HCT116 (cell line): ENCODE results near the gene ZFHX2. TPM values are rescaled to one million over a fixed set of nuclear protein-coding genes. Genes with fewer than 3 reads are reported as not detected.
A peak's percentile ranks its signal among the peaks of the same experiment; 100 is the strongest.

Source experiments
- ATAC-seq: fragments of 200-7000 bp; cut with Tn5 transposase; 2 replicates; pipeline ENCODE4 v1.9.1; 2020; ENCODE audit warnings: mild to moderate bottlenecking, moderate library complexity
- BruUV-seq: library from RNA; stranded (reverse); fragments of 400-500 nt; replicated peaks from 2 replicates; lab custom pipeline; 2021; lab: Mats Ljungman, UMichigan
- CTCF ChIA-PET: fragments of 300-600 bp; sonication (Branson Sonifier 250); formaldehyde crosslinking; loops from one replicate; lab custom pipeline; 2021; ENCODE audit warnings: antibody characterized with exemption; lab: Charles Lee
- POLR2A ChIA-PET: fragments of 300-600, 350-600 bp; sonication (Branson Sonifier 250); formaldehyde crosslinking; loops from one replicate; lab custom pipeline; 2021; ENCODE audit warnings: antibody characterized with exemption; lab: Charles Lee
- RAD21 ChIA-PET, 2 experiments: fragments of 300-600 bp; sonication (Branson Sonifier 250); formaldehyde crosslinking; loops; one replicate each; lab custom pipeline; 2023; ENCODE audit warnings: low total read pairs in 2 of 2; ENCODE audit not compliant: uncharacterized antibody in 2 of 2, unreplicated experiment in 2 of 2, low non-redundant PET in 1 of 2; lab: Charles Lee
- DNase-seq: peaks from one replicate; pipeline ENCODE4 v3.0.0-alpha.2; 2010; ENCODE audit warnings: low read depth, low spot score
- H2AFZ ChIP-seq: fragments of 200-600 bp; shearing (Covaris generic), sonication (generic); 2 replicates; pipeline ENCODE4 v1.6.1; 2017; ENCODE audit warnings: low read depth, mixed run types, mixed read lengths, antibody characterized with exemption, low read length; ENCODE audit not compliant: poor library complexity, severe bottlenecking
- H3K27ac ChIP-seq: 2 replicates; pipeline ENCODE4 v1.5.1; 2012; ENCODE audit warnings: low read depth, low read length
- H3K27me3 ChIP-seq: fragments of 200-600 bp; sonication (generic); 2 replicates; pipeline ENCODE4 v1.6.1; 2016; ENCODE audit warnings: mixed run types, low read length, mixed read lengths; ENCODE audit not compliant: insufficient read depth
- H3K36me3 ChIP-seq, 2 experiments: fragments of 200-500 bp in 1 of 2; fragments of 200-600 bp in 1 of 2; sonication (Bioruptor generic) in 1 of 2; sonication (generic) in 1 of 2; 2 replicates each; pipeline versions ENCODE4 v1.5.1 to v1.6.1; 2014 to 2016; ENCODE audit warnings: low read length in 2 of 2, inconsistent platforms in 1 of 2, mixed read lengths in 1 of 2, mixed run types in 1 of 2; ENCODE audit not compliant: insufficient read depth in 2 of 2, control insufficient read depth in 1 of 2
- H3K4me1 ChIP-seq, 2 experiments: fragments of 200-600 bp in 1 of 2; sonication (generic) in 1 of 2; 2 replicates each; pipeline versions ENCODE4 v1.5.1 to v1.6.1; 2012 to 2017; ENCODE audit warnings: low read length in 2 of 2, inconsistent platforms in 1 of 2, mild to moderate bottlenecking in 1 of 2, mixed read lengths in 1 of 2, mixed run types in 1 of 2, moderate library complexity in 1 of 2; ENCODE audit not compliant: insufficient read depth in 2 of 2, control insufficient read depth in 1 of 2
- H3K4me2 ChIP-seq: fragments of 200-600 bp; sonication (generic); 2 replicates; pipeline ENCODE4 v1.6.1; 2017; ENCODE audit warnings: mixed run types, low read length, mixed read lengths
- H3K4me3 ChIP-seq, 2 experiments: fragments of 200-600 bp in 1 of 2; sonication (generic) in 1 of 2; replicated peaks in 1 of 2; 2 replicates each; pipeline ENCODE4 v1.5.1; 2011 to 2016; ENCODE audit warnings: low read length in 2 of 2, control low read depth in 1 of 2, low read depth in 1 of 2, mild to moderate bottlenecking in 1 of 2, mixed read lengths in 1 of 2, mixed run types in 1 of 2
- H3K79me2 ChIP-seq: fragments of 200-600 bp; sonication (generic); 2 replicates; pipeline ENCODE4 v1.6.1; 2017; ENCODE audit warnings: mild to moderate bottlenecking, mixed run types, low read length, moderate library complexity, mixed read lengths; ENCODE audit not compliant: insufficient read depth
- H3K9ac ChIP-seq: fragments of 200-600 bp; sonication (generic); 2 replicates; pipeline ENCODE4 v1.6.1; 2016; ENCODE audit warnings: low read length, mixed read lengths
- H3K9me2 ChIP-seq: fragments of 200-600 bp; sonication (generic), shearing (Covaris generic); 2 replicates; pipeline ENCODE4 v1.6.1; 2017; ENCODE audit warnings: mixed run types, mild to moderate bottlenecking, moderate library complexity; ENCODE audit not compliant: insufficient read depth
- H3K9me3 ChIP-seq, 2 experiments: fragments of 200-500 bp in 1 of 2; fragments of 200-600 bp in 1 of 2; sonication (Bioruptor generic) in 1 of 2; sonication (generic) in 1 of 2; 2 replicates each; pipeline ENCODE4 v1.6.1; 2014 to 2017; ENCODE audit warnings: low read length in 2 of 2, mixed read lengths in 2 of 2, inconsistent platforms in 1 of 2, low read depth in 1 of 2, mild to moderate bottlenecking in 1 of 2, mixed run types in 1 of 2, moderate library complexity in 1 of 2; ENCODE audit not compliant: control insufficient read depth in 1 of 2, insufficient read depth in 1 of 2
- H4K20me1 ChIP-seq: fragments of 200-600 bp; sonication (generic), shearing (Covaris generic); 2 replicates; pipeline ENCODE4 v1.6.1; 2017; ENCODE audit warnings: mixed run types, mild to moderate bottlenecking, moderate library complexity; ENCODE audit not compliant: insufficient read depth
- CEBPB ChIP-seq: IDR thresholded peaks from 2 replicates; pipeline ENCODE4 v1.6.1; 2012; ENCODE audit warnings: low read depth
- EGR1 ChIP-seq: IDR thresholded peaks from 2 replicates; pipeline ENCODE4 v1.6.1; 2012; ENCODE audit warnings: low read depth
- ELF1 ChIP-seq: IDR thresholded peaks from 2 replicates; pipeline ENCODE4 v1.6.1; 2012; ENCODE audit warnings: low read depth, borderline replicate concordance
- EZH2 ChIP-seq: fragments of 200-600 bp; sonication (generic); IDR thresholded peaks from 2 replicates; pipeline ENCODE4 v1.6.1; 2017; ENCODE audit warnings: antibody characterized with exemption, mixed run types
- EZH2phosphoT487 ChIP-seq: fragments of 200-600 bp; IDR thresholded peaks from 2 replicates; pipeline ENCODE4 v1.6.1; 2018; ENCODE audit warnings: antibody characterized with exemption, borderline replicate concordance
- FOSL1 ChIP-seq: IDR thresholded peaks from 2 replicates; pipeline ENCODE4 v1.6.1; 2012; ENCODE audit warnings: low read depth
- POLR2A ChIP-seq: IDR thresholded peaks from 2 replicates; pipeline ENCODE4 v1.7.0; 2011; ENCODE audit warnings: borderline replicate concordance; ENCODE audit not compliant: insufficient read depth, insufficient read length; ENCODE audit errors: extremely low read depth
- RAD21 ChIP-seq: IDR thresholded peaks from 2 replicates; pipeline ENCODE4 v1.6.1; 2012; ENCODE audit warnings: low read depth, mild to moderate bottlenecking
- SIN3A ChIP-seq: IDR thresholded peaks from 2 replicates; pipeline ENCODE4 v1.6.1; 2012; ENCODE audit warnings: low read depth
- SRF ChIP-seq: IDR thresholded peaks from 2 replicates; pipeline ENCODE4 v1.6.1; 2012; ENCODE audit warnings: low read depth
- TCF7L2 ChIP-seq: IDR thresholded peaks from 2 replicates; pipeline ENCODE4 v1.7.0; 2011; ENCODE audit warnings: borderline replicate concordance, inconsistent platforms; ENCODE audit not compliant: insufficient read depth, insufficient read length; ENCODE audit errors: extremely low read depth
- YY1 ChIP-seq: IDR thresholded peaks from 2 replicates; pipeline ENCODE4 v1.6.1; 2011; ENCODE audit warnings: low read length, low read depth, moderate library complexity, mild to moderate bottlenecking; ENCODE audit not compliant: insufficient replicate concordance; ENCODE audit errors: extremely low read depth
- ZFX ChIP-seq: fragments of 450-650 bp; IDR thresholded peaks from 2 replicates; pipeline ENCODE4 v1.6.1; 2017
- ZNF274 ChIP-seq: fragments of 200-500 bp; sonication (Bioruptor generic); IDR thresholded peaks from 2 replicates; pipeline ENCODE4 v1.6.1; 2014; ENCODE audit warnings: mild to moderate bottlenecking, low read depth, low read length, inconsistent platforms
- intact Hi-C: fragments of 100-400 bp; cut with micrococcal nuclease; formaldehyde crosslinking; loops from 2 replicates; pipeline ENCODE4 v1.10.0; 2022
- total RNA-seq: library from RNA; stranded (reverse); gene quantifications from one replicate; pipeline ENCODE4 v1.2.1, GENCODE V29; 2021; ENCODE audit not compliant: unreplicated experiment
- TF ChIP-seq, protein P1 (sequence below): IDR thresholded peaks from 2 replicates; pipeline ENCODE4 v1.6.1; 2012
- TF ChIP-seq, protein P2 (sequence below): IDR thresholded peaks from 2 replicates; pipeline ENCODE4 v1.6.1; 2012
- TF ChIP-seq, protein P3 (sequence below): IDR thresholded peaks from 2 replicates; pipeline ENCODE4 v1.6.1; 2012; ENCODE audit warnings: low read depth
- TF ChIP-seq, protein P4 (sequence below), 3 experiments: fragments of 200-600 bp in 1 of 3; sonication (generic) in 1 of 3; IDR thresholded peaks in 2 of 3; conservative IDR thresholded peaks in 1 of 3; 2 replicates each; pipeline ENCODE4 v1.5.1; 2012 to 2017; ENCODE audit warnings: low read depth in 2 of 3, low read length in 2 of 3, antibody characterized with exemption in 1 of 3, borderline replicate concordance in 1 of 3, control low read depth in 1 of 3, mild to moderate bottlenecking in 1 of 3, mixed read lengths in 1 of 3, mixed run types in 1 of 3, moderate library complexity in 1 of 3; ENCODE audit not compliant: insufficient read depth in 1 of 3

ZFHX2 gene
- total RNA-seq, 1 experiment from 2014 or later = 3.6 TPM

DNA sequence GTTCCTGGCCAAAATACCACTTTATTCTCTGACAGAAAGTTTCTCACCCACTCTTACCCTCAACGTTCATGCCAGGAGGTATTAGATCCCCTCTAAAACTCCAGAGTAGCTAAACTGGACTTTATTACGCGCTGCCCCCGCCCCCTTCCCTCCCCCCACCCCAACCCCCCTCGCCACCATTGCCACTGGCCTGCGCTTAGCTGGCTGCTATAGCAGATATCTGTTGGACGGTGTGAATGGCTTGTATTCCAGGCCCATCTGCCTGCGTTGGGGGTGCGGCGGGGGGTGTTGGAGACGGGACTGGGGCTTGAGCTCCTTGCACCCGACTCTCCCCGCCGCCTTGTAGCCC lies 3.9 kb upstream of the ZFHX2 start:
- no TSS peak for BruUV-seq
- intact Hi-C loops = loop anchor here (5.0 kb wide), 1 partner anchor 288 kb away; no protein-coding TSS in a partner anchor
- H4K20me1 ChIP-seq = no peaks in the 10 kb centered on the region

More for the DNA sequence above, 3.9 kb upstream of the ZFHX2 start:
- ChIA-PET RAD21 (no interaction called here), CTCF (interaction anchor here (0.7 kb wide), 2 partner anchors 77 to 80 kb away, joined by 3 read pairs; no protein-coding TSS in a partner anchor), POLR2A (interaction anchor here (0.6 to 1.1 kb wide), 3 partner anchors 11 to 81 kb away, joined by 3 read pairs; no protein-coding TSS in a partner anchor)
- peaks cover 6% of the 10 kb centered on the region; the same call in 1 of the 2 replicates for H3K79me2 ChIP-seq
- no peaks in the 10 kb centered on the region for H3K27me3 ChIP-seq
- peaks cover 7 to 9% of the 10 kb centered on the region in 2 experiments; a peak in 2 of 4 replicates for H3K36me3 ChIP-seq
- peak overlapping the region; percentile 95 for H3K4me2 ChIP-seq
- H3K9me2 ChIP-seq = no peaks in the 10 kb centered on the region
- TF ChIP-seq RAD21 = no peak
- TF ChIP-seq, protein P1, sequence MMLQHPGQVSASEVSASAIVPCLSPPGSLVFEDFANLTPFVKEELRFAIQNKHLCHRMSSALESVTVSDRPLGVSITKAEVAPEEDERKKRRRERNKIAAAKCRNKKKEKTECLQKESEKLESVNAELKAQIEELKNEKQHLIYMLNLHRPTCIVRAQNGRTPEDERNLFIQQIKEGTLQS = no peak
- TF ChIP-seq EGR1 = no peak
- TF ChIP-seq POLR2A = no peak
- no peak for TF ChIP-seq SRF
- no peak for TF ChIP-seq YY1
- TF ChIP-seq ZNF274 = no peak
- no peak for TF ChIP-seq FOSL1
- no peak for TF ChIP-seq EZH2phosphoT487
- TF ChIP-seq SIN3A = no peak
- TF ChIP-seq ELF1 = no peak
- no peak for TF ChIP-seq TCF7L2
- TF ChIP-seq, protein P2, sequence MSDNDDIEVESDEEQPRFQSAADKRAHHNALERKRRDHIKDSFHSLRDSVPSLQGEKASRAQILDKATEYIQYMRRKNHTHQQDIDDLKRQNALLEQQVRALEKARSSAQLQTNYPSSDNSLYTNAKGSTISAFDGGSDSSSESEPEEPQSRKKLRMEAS = no peak
- no peak for TF ChIP-seq ZFX
- TF ChIP-seq, protein P3, sequence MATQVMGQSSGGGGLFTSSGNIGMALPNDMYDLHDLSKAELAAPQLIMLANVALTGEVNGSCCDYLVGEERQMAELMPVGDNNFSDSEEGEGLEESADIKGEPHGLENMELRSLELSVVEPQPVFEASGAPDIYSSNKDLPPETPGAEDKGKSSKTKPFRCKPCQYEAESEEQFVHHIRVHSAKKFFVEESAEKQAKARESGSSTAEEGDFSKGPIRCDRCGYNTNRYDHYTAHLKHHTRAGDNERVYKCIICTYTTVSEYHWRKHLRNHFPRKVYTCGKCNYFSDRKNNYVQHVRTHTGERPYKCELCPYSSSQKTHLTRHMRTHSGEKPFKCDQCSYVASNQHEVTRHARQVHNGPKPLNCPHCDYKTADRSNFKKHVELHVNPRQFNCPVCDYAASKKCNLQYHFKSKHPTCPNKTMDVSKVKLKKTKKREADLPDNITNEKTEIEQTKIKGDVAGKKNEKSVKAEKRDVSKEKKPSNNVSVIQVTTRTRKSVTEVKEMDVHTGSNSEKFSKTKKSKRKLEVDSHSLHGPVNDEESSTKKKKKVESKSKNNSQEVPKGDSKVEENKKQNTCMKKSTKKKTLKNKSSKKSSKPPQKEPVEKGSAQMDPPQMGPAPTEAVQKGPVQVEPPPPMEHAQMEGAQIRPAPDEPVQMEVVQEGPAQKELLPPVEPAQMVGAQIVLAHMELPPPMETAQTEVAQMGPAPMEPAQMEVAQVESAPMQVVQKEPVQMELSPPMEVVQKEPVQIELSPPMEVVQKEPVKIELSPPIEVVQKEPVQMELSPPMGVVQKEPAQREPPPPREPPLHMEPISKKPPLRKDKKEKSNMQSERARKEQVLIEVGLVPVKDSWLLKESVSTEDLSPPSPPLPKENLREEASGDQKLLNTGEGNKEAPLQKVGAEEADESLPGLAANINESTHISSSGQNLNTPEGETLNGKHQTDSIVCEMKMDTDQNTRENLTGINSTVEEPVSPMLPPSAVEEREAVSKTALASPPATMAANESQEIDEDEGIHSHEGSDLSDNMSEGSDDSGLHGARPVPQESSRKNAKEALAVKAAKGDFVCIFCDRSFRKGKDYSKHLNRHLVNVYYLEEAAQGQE = no peak
- TF ChIP-seq, protein P4, sequence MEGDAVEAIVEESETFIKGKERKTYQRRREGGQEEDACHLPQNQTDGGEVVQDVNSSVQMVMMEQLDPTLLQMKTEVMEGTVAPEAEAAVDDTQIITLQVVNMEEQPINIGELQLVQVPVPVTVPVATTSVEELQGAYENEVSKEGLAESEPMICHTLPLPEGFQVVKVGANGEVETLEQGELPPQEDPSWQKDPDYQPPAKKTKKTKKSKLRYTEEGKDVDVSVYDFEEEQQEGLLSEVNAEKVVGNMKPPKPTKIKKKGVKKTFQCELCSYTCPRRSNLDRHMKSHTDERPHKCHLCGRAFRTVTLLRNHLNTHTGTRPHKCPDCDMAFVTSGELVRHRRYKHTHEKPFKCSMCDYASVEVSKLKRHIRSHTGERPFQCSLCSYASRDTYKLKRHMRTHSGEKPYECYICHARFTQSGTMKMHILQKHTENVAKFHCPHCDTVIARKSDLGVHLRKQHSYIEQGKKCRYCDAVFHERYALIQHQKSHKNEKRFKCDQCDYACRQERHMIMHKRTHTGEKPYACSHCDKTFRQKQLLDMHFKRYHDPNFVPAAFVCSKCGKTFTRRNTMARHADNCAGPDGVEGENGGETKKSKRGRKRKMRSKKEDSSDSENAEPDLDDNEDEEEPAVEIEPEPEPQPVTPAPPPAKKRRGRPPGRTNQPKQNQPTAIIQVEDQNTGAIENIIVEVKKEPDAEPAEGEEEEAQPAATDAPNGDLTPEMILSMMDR (IDR thresholded peaks at IDR 0.05 in 2 of 3, conservative IDR thresholded peaks at IDR 0.05 in 1 of 3; ENCODE audit: borderline replicate concordance in 1 of 3, insufficient read depth in 1 of 3, low read depth in 2 of 3, low read length in 2 of 3) = no peak
- TF ChIP-seq EZH2 = no peak
- TF ChIP-seq CEBPB = no peak
- peak overlapping the region; percentile 82 for H3K9ac ChIP-seq
- DNase-seq = no peak
- H3K4me1 ChIP-seq = peaks cover 5 to 33% of the 10 kb centered on the region in 2 experiments; a peak in 3 of 4 replicates
- peak; percentile 33 for ATAC-seq
- H3K4me3 ChIP-seq = peak overlapping the region; percentile 81 to 92
- H3K9me3 ChIP-seq = no peaks in the 10 kb centered on the region
- peak overlapping the region; percentile 78 for H2AFZ ChIP-seq
- peak overlapping the region; percentile 91 for H3K27ac ChIP-seq
